RPMI7951 (cell line): Measurements from ENCODE around the gene NTMT2. TPM values are rescaled to one million over a fixed set of nuclear protein-coding genes. Genes with fewer than 3 reads are reported as not detected.
"Not testable (repeated sequence)": the region's sequence is repeated elsewhere in the genome, so short reads cannot be mapped to it uniquely, and the experiment has no call there.

ENCODE experiments used
- DNase-seq: peaks from one replicate; pipeline ENCODE4 v3.0.0-alpha.2; 2012; ENCODE audit warnings: low read depth
- total RNA-seq: library from RNA; depleted of rRNA; stranded (reverse); fragments of >200 nt; shearing (Covaris generic); gene quantifications from 2 replicates; pipeline ENCODE4 v1.2.3, GENCODE V29; 2014; rRNA removed

The NTMT2 gene
- total RNA-seq = not detected in 2 replicates

- DNase-seq = peak; percentile 50
These were observed at the start of gene NTMT2 for GRCh38 chr1:170145770-170146676. TSS of gene NTMT2 (plus strand) at chr1:170145959. CDS start at chr1:170146108, 149 bp downstream.

- no peak for DNase-seq
These were observed 49.6 kb upstream of the NTMT2 start for GRCh38 chr1:170095976-170096748.

- DNase-seq = no peak
These were observed 48.9 kb upstream of the NTMT2 start for GRCh38 chr1:170096806-170097340.

GRCh38 chr1:170097449-170097948 is 48.3 kb upstream of the NTMT2 start:
- DNase-seq = no peak

GRCh38 chr1:170113140-170113539 is 32.6 kb upstream of the NTMT2 start:
- not testable (repeated sequence) for DNase-seq

GRCh38 chr1:170114906-170115305 is 30.9 kb upstream of the NTMT2 start:
- peak; percentile 48 for DNase-seq

GRCh38 chr1:170122366-170122765 is 23.4 kb upstream of the NTMT2 start:
- DNase-seq = no peak

GRCh38 chr1:170125269-170125668 is 20.5 kb upstream of the NTMT2 start:
- DNase-seq = no peak

GRCh38 chr1:170126696-170127095 is 19.1 kb upstream of the NTMT2 start:
- DNase-seq = peak; percentile 81

- DNase-seq = no peak
These were observed 14.3 kb upstream of the NTMT2 start for GRCh38 chr1:170131450-170131849.

- no peak for DNase-seq
These were observed 13.8 kb upstream of the NTMT2 start for GRCh38 chr1:170131984-170132383.

- DNase-seq = no peak
These were observed 11.8 kb upstream of the NTMT2 start for GRCh38 chr1:170133766-170134495.

GRCh38 chr1:170134521-170134920 is 11.2 kb upstream of the NTMT2 start:
- no peak for DNase-seq

GRCh38 chr1:170140371-170140770 is 5.4 kb upstream of the NTMT2 start:
- no peak for DNase-seq

- no peak for DNase-seq
These were observed 698 bp upstream of the NTMT2 start for GRCh38 chr1:170145061-170145460.

GRCh38 chr1:170146720-170147263 is 1.0 kb downstream of the NTMT2 start:
- peak; percentile 35 for DNase-seq

- no peak for DNase-seq
These were observed 3.5 kb downstream of the NTMT2 start for GRCh38 chr1:170149241-170149640.

- DNase-seq = peak; percentile 56
These were observed 4.3 kb downstream of the NTMT2 start for GRCh38 chr1:170150016-170150415.

- no peak for DNase-seq
These were observed 5.2 kb downstream of the NTMT2 start for GRCh38 chr1:170150921-170151320.

GRCh38 chr1:170153417-170153816 is 7.7 kb downstream of the NTMT2 start:
- no peak for DNase-seq

GRCh38 chr1:170155055-170155454 is 9.3 kb downstream of the NTMT2 start:
- no peak for DNase-seq
